GM12872 (cell line): Measurements from ENCODE around the gene TMEM135.

Experiments used
- CTCF ChIP-seq: IDR thresholded peaks from 3 replicates; pipeline ENCODE4 v1.5.1; 2011; ENCODE audit warnings: low read depth, mild to moderate bottlenecking, low read length, moderate library complexity; ENCODE audit not compliant: insufficient read depth

The TMEM135 gene

GRCh38 chr11:87355596-87355995, 317.9 kb downstream of the TMEM135 start:
- TF ChIP-seq CTCF, result no peak

GRCh38 chr11:87356428-87356827, 318.7 kb downstream of the TMEM135 start:
- no peak for TF ChIP-seq CTCF

GRCh38 chr11:87358461-87358860, 320.7 kb downstream of the TMEM135 start:
- TF ChIP-seq CTCF, result no peak

DNA sequence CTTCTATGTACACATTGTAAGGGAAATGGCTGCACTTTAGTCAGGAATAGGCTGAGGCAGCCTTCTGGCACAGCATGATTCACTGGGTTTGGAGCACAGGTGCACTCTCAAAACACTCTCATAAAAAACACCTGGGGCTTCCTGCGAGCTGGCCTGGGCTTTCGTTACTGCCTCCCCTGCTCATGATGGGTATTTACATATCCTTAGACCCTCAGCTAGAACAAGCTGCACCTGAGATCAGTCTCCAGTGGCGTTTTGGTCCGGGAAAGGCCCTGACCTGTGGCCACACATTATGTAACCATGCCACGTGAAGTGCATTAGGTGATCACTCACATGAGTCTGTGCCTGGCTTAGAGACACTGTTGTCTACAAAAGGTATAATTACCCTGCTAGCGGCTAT, 321.7 kb downstream of the TMEM135 start:
- TF ChIP-seq CTCF, result no peak

- TF ChIP-seq CTCF, result no peak
Measured at GRCh38 chr11:87361891-87362290, 324.2 kb downstream of the TMEM135 start.

DNA sequence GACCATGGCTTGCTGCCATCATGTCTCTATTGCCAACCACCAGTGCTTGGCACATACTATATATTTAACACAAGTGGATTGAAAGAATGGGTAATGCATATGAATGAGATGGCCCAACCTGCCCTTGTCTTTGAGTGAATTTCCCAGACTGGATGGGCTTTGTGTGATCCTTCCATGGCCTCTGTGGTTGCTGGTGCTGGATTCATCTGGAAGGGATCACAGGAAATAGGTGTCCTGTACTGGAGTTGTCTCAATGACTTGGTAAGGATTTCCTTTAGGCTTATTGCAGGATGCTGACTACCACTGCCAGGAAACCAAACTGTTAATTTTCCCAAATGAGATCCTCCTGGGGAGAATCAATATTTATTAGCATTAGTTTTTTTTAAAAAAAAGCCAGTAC, 328.6 kb downstream of the TMEM135 start:
- no peak for TF ChIP-seq CTCF

- no peak for TF ChIP-seq CTCF
Measured at GRCh38 chr11:87366763-87367405, 329.1 kb downstream of the TMEM135 start.
